ENCODE results near the gene FCRL4.

DNA sequence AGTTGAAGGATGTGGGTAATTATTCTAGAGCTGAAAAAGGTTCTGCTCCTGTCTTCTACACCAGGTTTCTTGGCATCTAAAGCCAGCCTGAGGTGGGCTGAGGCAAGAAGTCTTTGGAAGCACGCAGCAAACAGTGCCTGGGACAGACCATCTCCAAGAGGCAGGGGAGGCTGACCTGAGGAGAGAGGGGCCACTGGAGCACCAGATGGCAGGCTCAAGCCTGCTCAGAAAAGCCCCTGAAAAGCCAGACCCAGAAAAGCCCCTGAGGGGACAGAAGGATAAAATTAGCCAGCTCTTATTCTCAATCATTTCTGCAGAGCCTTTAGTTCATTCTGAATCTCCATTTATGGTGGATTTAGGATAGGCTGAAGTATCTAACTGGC is 17.1 kb downstream of the FCRL4 start:
- TF ChIP-seq CTCF (IDR thresholded peaks at IDR 0.05): no peak
- no peak for TF ChIP-seq POLR2A (IDR thresholded peaks at IDR 0.05)
